H1 (cell line): ENCODE data around the gene KIAA0513. TPM values are rescaled to one million over a fixed set of nuclear protein-coding genes. Genes with fewer than 3 reads are reported as not detected.

Experiments
- CTCF ChIA-PET: fragments of 300-600 bp; sonication (Branson Sonifier 250); formaldehyde crosslinking; loops from one replicate; lab custom pipeline; 2021; ENCODE audit not compliant: partially characterized antibody; lab: Charles Lee
- POLR2A ChIA-PET: fragments of 300-600 bp; sonication (Branson Sonifier 250); formaldehyde crosslinking; loops from one replicate; lab custom pipeline; 2021; ENCODE audit warnings: inconsistent platforms; ENCODE audit not compliant: partially characterized antibody; lab: Charles Lee
- DNase-seq, 2 experiments: peaks; one replicate each; pipeline versions ENCODE4 v3.0.0 to v3.0.0-alpha.2; 2010 to 2022; ENCODE audit warnings: low spot score in 2 of 2, low read depth in 1 of 2, mixed read lengths in 1 of 2
- FAIRE-seq: peaks from 2 replicates; lab custom pipeline; 2011; peaks lifted over from hg19 to GRCh38; lab: Jason Lieb, UNC
- H2AFZ ChIP-seq: 2 replicates; pipeline ENCODE4 v1.8.1; 2012; ENCODE audit warnings: low read length, inconsistent platforms
- H2AK5ac ChIP-seq: 2 replicates; pipeline ENCODE4 v1.6.1; 2013; ENCODE audit warnings: low read depth, low read length
- H2BK120ac ChIP-seq: replicated peaks from 2 replicates; pipeline ENCODE3; 2013; ENCODE audit warnings: low read depth, low read length, inconsistent platforms
- H2BK12ac ChIP-seq: 2 replicates; pipeline ENCODE4 v1.6.1; 2013; ENCODE audit warnings: low read depth, low read length
- H2BK15ac ChIP-seq: 2 replicates; pipeline ENCODE4 v1.6.1; 2013; ENCODE audit warnings: low read length
- H2BK20ac ChIP-seq: 2 replicates; pipeline ENCODE4 v1.6.1; 2013; ENCODE audit warnings: low read length
- H2BK5ac ChIP-seq: 2 replicates; pipeline ENCODE4 v1.6.1; 2013; ENCODE audit warnings: low read depth, low read length
- H3K14ac ChIP-seq: 2 replicates; pipeline ENCODE4 v1.6.1; 2013; ENCODE audit warnings: inconsistent platforms; ENCODE audit not compliant: insufficient read length
- H3K18ac ChIP-seq: 2 replicates; pipeline ENCODE4 v1.6.1; 2013; ENCODE audit warnings: low read length; ENCODE audit errors: extremely low read depth
- H3K23ac ChIP-seq: 2 replicates; pipeline ENCODE4 v1.6.1; 2013; ENCODE audit warnings: inconsistent platforms; ENCODE audit not compliant: insufficient read length
- H3K23me2 ChIP-seq: 2 replicates; pipeline ENCODE4 v1.6.1; 2013; ENCODE audit warnings: low read depth, low read length
- H3K27ac ChIP-seq: 2 replicates; pipeline ENCODE4 v1.6.1; 2011; ENCODE audit warnings: low read depth, low read length, inconsistent platforms
- H3K27me3 ChIP-seq, 4 experiments: replicated peaks in 1 of 4; 1 replicate in 1 of 4; 2 replicates in 3 of 4; pipeline versions ENCODE4 v1.6.1 to v1.8.1; 2011 to 2013; ENCODE audit warnings: low read length in 3 of 4, mild to moderate bottlenecking in 3 of 4, inconsistent platforms in 2 of 4, mixed read lengths in 2 of 4, moderate library complexity in 1 of 4; ENCODE audit not compliant: control insufficient read depth in 3 of 4, insufficient read depth in 3 of 4; ENCODE audit errors: extremely low read depth in 1 of 4
- H3K36me3 ChIP-seq, 4 experiments: 2 replicates each; pipeline versions ENCODE4 v1.6.1 to v1.8.1; 2011 to 2013; ENCODE audit warnings: mild to moderate bottlenecking in 4 of 4, low read length in 3 of 4, moderate library complexity in 2 of 4, control low read depth in 1 of 4, inconsistent platforms in 1 of 4; ENCODE audit not compliant: insufficient read depth in 4 of 4, control insufficient read depth in 2 of 4
- H3K4ac ChIP-seq: replicated peaks from 2 replicates; pipeline ENCODE3; 2013; ENCODE audit warnings: low read length, low read depth, mixed read lengths, inconsistent platforms; ENCODE audit not compliant: insufficient read length
- H3K4me1 ChIP-seq, 4 experiments: replicated peaks in 1 of 4; 1 replicate in 1 of 4; 2 replicates in 3 of 4; pipeline versions ENCODE4 v1.6.1 to v1.8.1; 2011 to 2013; ENCODE audit warnings: low read length in 3 of 4, inconsistent platforms in 2 of 4, mixed read lengths in 1 of 4; ENCODE audit not compliant: insufficient read depth in 4 of 4, control insufficient read depth in 3 of 4
- H3K4me2 ChIP-seq, 2 experiments: 2 replicates each; pipeline versions ENCODE4 v1.6.1 to v1.8.1; 2011 to 2013; ENCODE audit warnings: low read depth in 2 of 2, low read length in 2 of 2, control low read depth in 1 of 2, inconsistent platforms in 1 of 2, mild to moderate bottlenecking in 1 of 2; ENCODE audit not compliant: insufficient read depth in 1 of 2
- H3K4me3 ChIP-seq, 4 experiments: fragments of 200-600, 300-600 bp in 1 of 4; sonication (generic), shearing (Covaris generic), sonication (Bioruptor Twin) in 1 of 4; 2 replicates each; pipeline versions ENCODE4 v1.5.1 to v1.8.1; 2011 to 2016; ENCODE audit warnings: low read length in 4 of 4, low read depth in 3 of 4, control low read depth in 2 of 4, inconsistent platforms in 2 of 4, mild to moderate bottlenecking in 2 of 4, mixed read lengths in 1 of 4, moderate library complexity in 1 of 4; ENCODE audit not compliant: insufficient read depth in 2 of 4; ENCODE audit errors: extremely low read depth in 1 of 4
- H3K56ac ChIP-seq: replicated peaks from 2 replicates; pipeline ENCODE3; 2013; ENCODE audit warnings: low read depth, mild to moderate bottlenecking, mixed read lengths, low read length, inconsistent platforms; ENCODE audit not compliant: insufficient read length
- H3K79me1 ChIP-seq: 2 replicates; pipeline ENCODE4 v1.6.1; 2013; ENCODE audit warnings: low read depth, low read length, control low read depth
- H3K79me2 ChIP-seq, 2 experiments: 2 replicates each; pipeline versions ENCODE4 v1.6.1 to v1.8.1; 2012 to 2013; ENCODE audit warnings: low read length in 2 of 2, mild to moderate bottlenecking in 2 of 2, inconsistent platforms in 1 of 2; ENCODE audit not compliant: insufficient read depth in 2 of 2, control insufficient read depth in 1 of 2
- H3K9ac ChIP-seq, 4 experiments: replicated peaks in 1 of 4; 1 replicate in 1 of 4; 2 replicates in 3 of 4; pipeline versions ENCODE4 v1.6.1 to v1.8.1; 2011 to 2013; ENCODE audit warnings: low read depth in 3 of 4, low read length in 3 of 4, control low read depth in 2 of 4, mild to moderate bottlenecking in 2 of 4, moderate library complexity in 2 of 4, inconsistent platforms in 1 of 4; ENCODE audit errors: extremely low read depth in 1 of 4
- H3K9me3 ChIP-seq, 2 experiments: 2 replicates each; pipeline versions ENCODE4 v1.6.1 to v1.8.1; 2012 to 2013; ENCODE audit warnings: mild to moderate bottlenecking in 2 of 2, moderate library complexity in 2 of 2, control low read depth in 1 of 2, inconsistent platforms in 1 of 2, low read depth in 1 of 2, low read length in 1 of 2, mixed read lengths in 1 of 2; ENCODE audit not compliant: insufficient read depth in 2 of 2
- H4K20me1 ChIP-seq, 2 experiments: replicated peaks in 1 of 2; 2 replicates each; pipeline versions ENCODE3 to v1.8.1; 2011 to 2013; ENCODE audit warnings: inconsistent platforms in 2 of 2, low read length in 2 of 2, mild to moderate bottlenecking in 1 of 2; ENCODE audit not compliant: insufficient read depth in 2 of 2, control insufficient read depth in 1 of 2
- H4K5ac ChIP-seq: 2 replicates; pipeline ENCODE4 v1.6.1; 2013; ENCODE audit warnings: low read length, low read depth, mixed read lengths, inconsistent platforms; ENCODE audit not compliant: insufficient read length
- H4K8ac ChIP-seq: 2 replicates; pipeline ENCODE4 v1.8.0; 2013; ENCODE audit warnings: mild to moderate bottlenecking, moderate library complexity, low read length, inconsistent platforms; ENCODE audit not compliant: insufficient read depth; ENCODE audit errors: extremely low read depth
- H4K91ac ChIP-seq: replicated peaks from 2 replicates; pipeline ENCODE3; 2013; ENCODE audit warnings: low read length, mixed read lengths, inconsistent platforms; ENCODE audit not compliant: insufficient read length
- WGBS, 2 experiments: shearing (Covaris generic) in 1 of 2; methylation state at CpG; one replicate each; pipeline versions ENCODE4 v1.1.6 to v1.1.7; 2013 to 2015; ENCODE audit warnings: low lambda C conversion rate in 2 of 2, mixed read lengths in 2 of 2, inconsistent platforms in 1 of 2, low coverage in 1 of 2, missing lambda C conversion rate in 1 of 2; ENCODE audit not compliant: insufficient replicate concordance in 2 of 2, insufficient coverage in 1 of 2, insufficient read length in 1 of 2; ENCODE audit errors: extremely low coverage in 1 of 2, missing lambda C conversion rate in 1 of 2; 5-methylcytosine and 5-hydroxymethylcytosine counted together
- polyA plus RNA-seq, 7 experiments: library from polyadenylated mRNA; depleted of rRNA in 3 of 7; stranded (reverse) in 5 of 7; unstranded in 2 of 7; fragments of >200 nt in 5 of 7; fragments of 200-250 nt in 2 of 7; gene quantifications; 1 replicate in 5 of 7; 2 replicates in 1 of 7; 4 replicates in 1 of 7; pipeline versions ENCODE4 v1.2.1 to v1.2.3, GENCODE V29; 2011 to 2013; ENCODE audit warnings: missing spikeins in 2 of 7, mixed read lengths in 2 of 7
- total RNA-seq: library from RNA; stranded (reverse); fragmentation: NEBNext Ultra II Directional; extraction: Animal tissue kit (Norgen Biotek cat#: 25700); gene quantifications from 2 replicates; pipeline ENCODE4 v1.2.1, GENCODE V29; 2021

KIAA0513 gene
- total and polyA plus RNA-seq, 2 of the 8 experiments (the other 6 are each of a cell fraction or from before 2014, with no cell fraction given), result 2.1 to 6.1 TPM

- H3K4me1 ChIP-seq, result peaks cover 0 to 2% (median 0%) of the 10 kb centered on the region in 4 experiments; a peak in 1 of 7 replicates
- H3K4me3 ChIP-seq, result no peak overlapping the region
- 0 out of 2 replicates have a peak overlapping the region, but pooled peaks have one; percentile 33 for H2BK12ac ChIP-seq
- no peaks in the 10 kb centered on the region for H3K23me2 ChIP-seq
- CTCF ChIA-PET, result interaction anchor here (0.8 to 1.9 kb wide), 7 partner anchors 10 to 124 kb away, joined by 3 to 10 read pairs (median 3); partner anchors contain the start of gene CIBAR2
- H3K36me3 ChIP-seq, result no peaks in the 10 kb centered on the region
- no peaks in the 10 kb centered on the region for H3K79me1 ChIP-seq
- DNase-seq (no peak), FAIRE-seq (no peak)
- H3K23ac ChIP-seq, result no peak overlapping the region
- H3K79me2 ChIP-seq, result no peaks in the 10 kb centered on the region
- H2BK20ac ChIP-seq, result no peak overlapping the region
- no peaks in the 10 kb centered on the region for H3K27me3 ChIP-seq
- no peak overlapping the region for H4K91ac ChIP-seq
- H2BK5ac ChIP-seq, result no peak overlapping the region
- no peak overlapping the region for H2AK5ac ChIP-seq
- H2AFZ ChIP-seq, result no peak overlapping the region
- no peak overlapping the region for H3K4me2 ChIP-seq
- H4K20me1 ChIP-seq, result no peaks in the 10 kb centered on the region
- no peak overlapping the region for H3K4ac ChIP-seq
- peak overlapping the region; percentile 36; the same call in 1 of the 2 replicates for H4K8ac ChIP-seq
- no peak overlapping the region for H4K5ac ChIP-seq
- no peak overlapping the region for H3K14ac ChIP-seq
- H3K9me3 ChIP-seq, result no peaks in the 10 kb centered on the region
- H2BK120ac ChIP-seq, result no peak overlapping the region
- H3K56ac ChIP-seq, result no peak overlapping the region
- H3K18ac ChIP-seq, result no peak overlapping the region
- no peak overlapping the region for H3K9ac ChIP-seq
- POLR2A ChIA-PET, result interaction anchor here (1.1 kb wide), 1 partner anchor 60 kb away, joined by 4 read pairs; no protein-coding TSS in a partner anchor
- H3K27ac ChIP-seq, result no peak overlapping the region
- 0 out of 2 replicates have a peak overlapping the region, but pooled peaks have one; percentile 61 for H2BK15ac ChIP-seq
- WGBS, 2 experiments, result 87% methylated on average over 18 of the region's 19 CpGs; no CpG with 5 or more reads in 1 of the 2 experiments
Measured at GRCh38 chr16:85142771-85143211, 115.2 kb downstream of the KIAA0513 start.
